ENCODE results near the gene TTF1. TPM values are rescaled to one million over a fixed set of nuclear protein-coding genes. Genes with fewer than 3 reads are reported as not detected.

The TTF1 gene
- total RNA-seq, 1 donor from 2014 or later: 10.8 TPM

Other genes with a start within 250 kb of the TTF1 start
- 2.0 TPM for gene NTNG2, start 244.8 kb downstream of the TTF1 start, total RNA-seq
- gene SETX, start 51.9 kb downstream of the TTF1 start, total RNA-seq: 53.4 TPM
- gene CFAP77, start 3.4 kb upstream of the TTF1 start, total RNA-seq: not detected
- not detected for gene BARHL1, start 175.8 kb upstream of the TTF1 start, total RNA-seq